ENCODE data around the gene CTNNA1. TPM values are rescaled to one million over a fixed set of nuclear protein-coding genes. Genes with fewer than 3 reads are reported as not detected.

The CTNNA1 gene
- total RNA-seq, 2 donors from 2014 or later = 266 to 322 TPM

DNA sequence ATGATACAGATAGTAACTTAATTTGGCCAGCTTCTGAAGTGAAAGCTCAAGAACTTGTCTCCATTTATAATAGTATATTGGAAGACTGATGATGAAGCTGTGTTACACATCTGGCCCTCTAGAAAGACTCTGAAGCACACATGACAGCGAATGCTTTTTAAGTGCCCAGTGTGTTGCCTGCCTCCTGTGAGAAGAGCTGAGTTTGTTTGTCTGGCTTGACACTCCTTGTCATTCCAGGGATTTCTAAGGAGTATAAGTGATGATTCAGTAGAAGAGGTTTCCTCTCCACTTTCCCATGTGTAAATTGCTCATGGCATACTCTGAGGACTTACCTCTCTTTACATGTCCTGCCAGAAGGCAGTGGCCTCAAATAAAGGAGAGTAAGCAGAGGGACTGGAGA, 152.3 kb downstream of the CTNNA1 start:
- TF ChIP-seq, protein P1, sequence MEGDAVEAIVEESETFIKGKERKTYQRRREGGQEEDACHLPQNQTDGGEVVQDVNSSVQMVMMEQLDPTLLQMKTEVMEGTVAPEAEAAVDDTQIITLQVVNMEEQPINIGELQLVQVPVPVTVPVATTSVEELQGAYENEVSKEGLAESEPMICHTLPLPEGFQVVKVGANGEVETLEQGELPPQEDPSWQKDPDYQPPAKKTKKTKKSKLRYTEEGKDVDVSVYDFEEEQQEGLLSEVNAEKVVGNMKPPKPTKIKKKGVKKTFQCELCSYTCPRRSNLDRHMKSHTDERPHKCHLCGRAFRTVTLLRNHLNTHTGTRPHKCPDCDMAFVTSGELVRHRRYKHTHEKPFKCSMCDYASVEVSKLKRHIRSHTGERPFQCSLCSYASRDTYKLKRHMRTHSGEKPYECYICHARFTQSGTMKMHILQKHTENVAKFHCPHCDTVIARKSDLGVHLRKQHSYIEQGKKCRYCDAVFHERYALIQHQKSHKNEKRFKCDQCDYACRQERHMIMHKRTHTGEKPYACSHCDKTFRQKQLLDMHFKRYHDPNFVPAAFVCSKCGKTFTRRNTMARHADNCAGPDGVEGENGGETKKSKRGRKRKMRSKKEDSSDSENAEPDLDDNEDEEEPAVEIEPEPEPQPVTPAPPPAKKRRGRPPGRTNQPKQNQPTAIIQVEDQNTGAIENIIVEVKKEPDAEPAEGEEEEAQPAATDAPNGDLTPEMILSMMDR (IDR thresholded peaks at IDR 0.05) = no peak
- no peak overlapping the region for H3K27ac ChIP-seq
- ATAC-seq (ENCODE audit: insufficient number of reproducible peaks, low FRiP score, low read depth) (no peak), DNase-seq (ENCODE audit: low spot score) (no peak)
- peaks cover 6 to 7% of the 10 kb centered on the region in 2 donors for H3K4me1 ChIP-seq (ENCODE audit: control insufficient read depth in 1 of 2, low read depth in 2 of 2)
- H3K36me3 ChIP-seq = peaks cover 26% of the 10 kb centered on the region
- no peaks in the 10 kb centered on the region for H3K27me3 ChIP-seq (replicated peaks; ENCODE audit: insufficient read depth)
- no peaks in the 10 kb centered on the region for H3K9me3 ChIP-seq
- no peak overlapping the region for H3K4me3 ChIP-seq

DNA sequence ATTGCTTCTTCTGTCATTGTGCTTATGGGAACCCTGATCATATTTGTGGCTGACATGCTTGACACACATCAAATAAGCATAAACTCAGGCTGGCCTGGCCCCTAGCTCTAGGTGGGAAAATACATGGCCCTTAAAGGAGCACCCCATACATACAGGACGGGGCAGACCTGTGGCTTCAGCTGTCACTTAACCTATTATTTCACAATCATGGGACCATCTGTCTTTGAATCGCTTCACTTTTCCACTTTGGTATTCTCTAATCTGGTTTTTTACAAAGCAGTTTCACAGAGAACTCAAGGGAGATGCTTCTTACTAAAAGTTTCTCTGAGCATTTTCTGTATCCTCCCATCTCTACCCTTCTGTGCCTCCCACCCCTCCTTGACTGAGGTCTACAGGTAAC, 156.5 kb downstream of the CTNNA1 start:
- H3K36me3 ChIP-seq = peaks cover 30% of the 10 kb centered on the region
- no peak overlapping the region for H3K27ac ChIP-seq
- H3K9me3 ChIP-seq = no peaks in the 10 kb centered on the region
- TF ChIP-seq, protein P1 (IDR thresholded peaks at IDR 0.05) = no peak
- peaks cover 0 to 8% of the 10 kb centered on the region in 2 donors for H3K4me1 ChIP-seq (ENCODE audit: control insufficient read depth in 1 of 2, low read depth in 2 of 2)
- no peak overlapping the region for H3K4me3 ChIP-seq
- DNase-seq (ENCODE audit: low spot score) = no peak
- ATAC-seq (ENCODE audit: insufficient number of reproducible peaks, low FRiP score, low read depth) = no peak
- H3K27me3 ChIP-seq (replicated peaks; ENCODE audit: insufficient read depth) = no peaks in the 10 kb centered on the region

DNA sequence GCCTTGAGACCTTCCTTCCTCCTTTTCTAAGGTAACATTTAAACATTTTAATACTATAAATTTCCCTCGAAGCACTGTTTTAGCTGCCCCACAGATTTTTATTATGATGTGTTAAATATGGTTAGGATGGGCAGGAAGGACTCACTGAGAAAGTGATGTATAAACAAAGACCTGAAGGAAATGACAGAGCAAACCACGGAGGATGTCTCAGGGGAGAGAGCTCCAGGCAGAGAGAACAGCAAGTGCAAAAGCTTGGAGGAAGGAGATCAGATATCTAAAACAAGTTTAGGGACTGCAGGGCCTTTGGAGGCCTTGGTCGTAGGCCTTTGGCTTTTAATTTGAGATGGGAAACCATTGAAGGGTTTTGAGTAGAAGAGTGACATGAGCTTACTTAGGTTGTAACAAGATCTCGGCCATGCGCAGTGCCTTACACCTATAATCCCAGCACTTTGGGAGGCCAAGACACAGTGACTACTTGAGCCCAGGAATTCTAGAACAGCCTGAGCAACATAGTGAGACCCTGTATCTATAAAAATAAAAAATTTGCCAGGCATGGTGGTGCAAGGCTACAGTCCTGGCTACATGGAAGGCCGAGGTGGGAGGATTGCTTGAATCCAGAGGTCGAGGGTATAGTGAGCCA, 157.4 kb downstream of the CTNNA1 start:
- H3K36me3 ChIP-seq = peaks cover 24% of the 10 kb centered on the region
- H3K9me3 ChIP-seq = no peaks in the 10 kb centered on the region
- H3K4me3 ChIP-seq = no peak overlapping the region
- DNase-seq (ENCODE audit: low spot score) = no peak
- H3K4me1 ChIP-seq (ENCODE audit: control insufficient read depth in 1 of 2, low read depth in 2 of 2) = peaks cover 0 to 8% of the 10 kb centered on the region in 2 donors
- no peak for ATAC-seq (ENCODE audit: insufficient number of reproducible peaks, low FRiP score, low read depth)
- no peaks in the 10 kb centered on the region for H3K27me3 ChIP-seq (replicated peaks; ENCODE audit: insufficient read depth)
- no peak overlapping the region for H3K27ac ChIP-seq
- TF ChIP-seq, protein P1 (IDR thresholded peaks at IDR 0.05) = no peak

DNA sequence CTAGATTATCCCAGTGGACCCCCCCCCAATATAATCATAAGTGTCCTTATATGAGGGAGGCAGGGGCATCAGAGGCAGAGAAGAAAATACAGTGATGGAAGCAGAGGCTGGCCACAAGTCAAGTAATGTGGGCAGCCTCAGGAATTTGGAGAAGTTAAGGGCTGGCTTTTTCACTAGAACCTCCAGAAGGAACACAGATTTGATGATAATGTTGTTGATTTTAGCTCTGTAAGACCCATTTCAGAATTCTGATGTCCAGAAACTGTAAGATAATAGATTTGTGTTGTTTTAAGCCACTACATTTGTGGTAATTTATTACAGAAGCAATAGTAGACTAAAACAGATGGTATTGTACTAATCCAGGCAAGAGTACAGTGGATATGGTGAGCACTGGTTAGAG, 158.2 kb downstream of the CTNNA1 start:
- H3K36me3 ChIP-seq = peaks cover 19% of the 10 kb centered on the region
- H3K4me3 ChIP-seq = no peak overlapping the region
- H3K27me3 ChIP-seq (replicated peaks; ENCODE audit: insufficient read depth) = no peaks in the 10 kb centered on the region
- no peak overlapping the region for H3K27ac ChIP-seq
- DNase-seq (ENCODE audit: low spot score) (no peak), ATAC-seq (ENCODE audit: insufficient number of reproducible peaks, low FRiP score, low read depth) (no peak)
- no peaks in the 10 kb centered on the region for H3K9me3 ChIP-seq
- peaks cover 0 to 8% of the 10 kb centered on the region in 2 donors for H3K4me1 ChIP-seq (ENCODE audit: control insufficient read depth in 1 of 2, low read depth in 2 of 2)
- TF ChIP-seq, protein P1 (IDR thresholded peaks at IDR 0.05) = no peak

DNA sequence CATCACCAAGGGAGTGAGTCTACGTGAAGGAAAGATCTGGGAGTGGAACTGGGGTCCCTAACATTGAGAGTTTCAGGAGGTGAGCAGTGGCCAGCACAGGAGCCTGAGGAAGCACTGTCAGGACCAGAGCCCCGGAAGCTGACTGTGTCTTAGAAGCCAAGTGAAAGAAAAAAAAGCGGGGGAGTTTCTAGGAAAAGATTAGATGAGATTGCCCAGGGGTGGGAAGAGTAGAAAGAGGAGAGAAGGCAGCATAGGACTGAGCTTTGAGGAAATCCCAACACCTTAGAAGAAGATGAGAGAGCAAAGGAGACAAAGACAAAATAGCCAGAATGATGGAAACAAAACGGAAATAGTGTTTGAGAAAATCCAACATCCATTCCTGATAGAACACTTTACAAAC, 158.9 kb downstream of the CTNNA1 start:
- H3K36me3 ChIP-seq = peaks cover 13% of the 10 kb centered on the region
- H3K4me1 ChIP-seq (ENCODE audit: control insufficient read depth in 1 of 2, low read depth in 2 of 2) = peaks cover 0 to 8% of the 10 kb centered on the region in 2 donors
- ATAC-seq (ENCODE audit: insufficient number of reproducible peaks, low FRiP score, low read depth) (no peak), DNase-seq (ENCODE audit: low spot score) (no peak)
- no peaks in the 10 kb centered on the region for H3K9me3 ChIP-seq
- H3K27me3 ChIP-seq (replicated peaks; ENCODE audit: insufficient read depth) = no peaks in the 10 kb centered on the region
- no peak overlapping the region for H3K27ac ChIP-seq
- TF ChIP-seq, protein P1 (IDR thresholded peaks at IDR 0.05) = no peak
- H3K4me3 ChIP-seq = no peak overlapping the region

Measured in thoracic aorta (tissue), 2 donors.